ENCODE measurements around the gene USP48. TPM values are rescaled to one million over a fixed set of nuclear protein-coding genes. Genes with fewer than 3 reads are reported as not detected.

The USP48 gene
- total RNA-seq, 1 donor from 2014 or later, result 97.3 TPM

DNA sequence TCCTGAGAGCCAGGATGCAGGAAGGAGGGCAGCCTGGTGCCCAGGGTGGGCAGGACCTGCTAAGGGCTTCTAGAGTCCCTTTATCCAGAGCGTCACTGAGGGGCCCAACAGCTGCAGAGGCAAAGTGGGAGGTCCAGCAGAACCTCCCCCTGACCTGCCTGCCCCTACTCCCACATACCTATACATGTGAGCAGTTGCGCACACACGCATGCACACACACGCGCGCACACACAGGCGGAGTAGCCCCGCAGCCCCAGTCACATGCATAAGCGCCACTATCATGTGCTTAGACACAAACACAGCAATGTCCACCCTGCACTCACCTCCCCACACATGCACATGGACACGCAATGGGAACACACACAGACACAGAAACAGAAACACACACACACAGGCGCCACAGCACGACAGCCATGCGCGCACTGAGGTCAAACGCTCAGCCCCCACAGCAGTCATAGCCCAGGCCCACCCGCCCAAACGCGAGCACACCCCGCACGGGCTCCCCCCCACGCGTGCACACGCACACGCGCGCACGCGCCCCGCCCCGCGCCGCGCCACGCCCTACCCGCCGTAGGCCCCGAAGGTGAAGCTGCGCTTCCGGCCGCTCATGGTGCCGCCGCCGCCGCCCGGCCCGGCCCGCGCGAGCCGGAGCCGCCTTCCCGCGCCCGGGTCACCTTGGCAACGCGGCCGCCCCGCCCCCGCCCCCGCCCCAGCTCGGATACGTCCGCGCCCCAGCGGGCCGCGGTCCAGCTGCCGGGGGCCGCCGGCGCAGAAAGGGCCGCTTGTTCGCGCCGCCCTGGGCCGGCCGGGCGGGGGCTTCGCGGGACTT, 131.5 kb downstream of the USP48 start:
- H3K27ac Mint-ChIP-seq, result no peak overlapping the region
- peaks cover 22% of the 10 kb centered on the region for H3K27me3 Mint-ChIP-seq
- DNase-seq, result peak; percentile 35
- POLR2A ChIA-PET, result interaction anchor here (1.0 kb wide), 1 partner anchor 133 kb away, joined by 3 read pairs; no protein-coding TSS in a partner anchor
- CTCF ChIA-PET, result no interaction called here
- H3K36me3 Mint-ChIP-seq (ENCODE audit: low read depth), result no peaks in the 10 kb centered on the region
- TF ChIP-seq, protein P1, sequence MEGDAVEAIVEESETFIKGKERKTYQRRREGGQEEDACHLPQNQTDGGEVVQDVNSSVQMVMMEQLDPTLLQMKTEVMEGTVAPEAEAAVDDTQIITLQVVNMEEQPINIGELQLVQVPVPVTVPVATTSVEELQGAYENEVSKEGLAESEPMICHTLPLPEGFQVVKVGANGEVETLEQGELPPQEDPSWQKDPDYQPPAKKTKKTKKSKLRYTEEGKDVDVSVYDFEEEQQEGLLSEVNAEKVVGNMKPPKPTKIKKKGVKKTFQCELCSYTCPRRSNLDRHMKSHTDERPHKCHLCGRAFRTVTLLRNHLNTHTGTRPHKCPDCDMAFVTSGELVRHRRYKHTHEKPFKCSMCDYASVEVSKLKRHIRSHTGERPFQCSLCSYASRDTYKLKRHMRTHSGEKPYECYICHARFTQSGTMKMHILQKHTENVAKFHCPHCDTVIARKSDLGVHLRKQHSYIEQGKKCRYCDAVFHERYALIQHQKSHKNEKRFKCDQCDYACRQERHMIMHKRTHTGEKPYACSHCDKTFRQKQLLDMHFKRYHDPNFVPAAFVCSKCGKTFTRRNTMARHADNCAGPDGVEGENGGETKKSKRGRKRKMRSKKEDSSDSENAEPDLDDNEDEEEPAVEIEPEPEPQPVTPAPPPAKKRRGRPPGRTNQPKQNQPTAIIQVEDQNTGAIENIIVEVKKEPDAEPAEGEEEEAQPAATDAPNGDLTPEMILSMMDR (IDR thresholded peaks at IDR 0.05), result no peak
- no peaks in the 10 kb centered on the region for H3K9me3 Mint-ChIP-seq
- peak overlapping the region; percentile 84 for H3K4me3 Mint-ChIP-seq
- ATAC-seq (ENCODE audit: low read depth), result peak; percentile 79
- intact Hi-C loops (cut with micrococcal nuclease), result loop anchor here (10.0 kb wide), 1 partner anchor 397 kb away; no protein-coding TSS in a partner anchor
- H3K4me1 Mint-ChIP-seq, result peaks cover 19% of the 10 kb centered on the region

DNA sequence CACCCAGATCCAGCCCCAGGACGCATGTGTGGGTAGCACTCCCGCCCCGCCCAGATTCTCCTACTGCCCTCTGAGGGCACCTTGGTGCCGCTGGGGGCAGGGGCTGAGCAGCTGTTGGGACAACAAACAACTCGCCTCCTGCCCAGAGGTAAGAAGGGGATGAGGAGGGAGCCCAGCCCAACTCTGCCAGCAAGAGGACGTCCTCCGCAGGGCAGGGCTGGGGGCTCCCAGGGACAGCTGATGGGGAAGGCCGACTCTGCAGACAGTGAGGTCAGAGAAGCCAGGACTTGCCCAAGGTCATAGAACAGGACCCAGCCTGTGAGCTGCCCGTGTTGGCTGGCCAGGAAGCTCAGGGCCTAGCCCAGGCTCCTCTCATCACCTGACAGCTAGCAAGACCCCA, 132.5 kb downstream of the USP48 start:
- DNase-seq (no peak), ATAC-seq (ENCODE audit: low read depth) (no peak)
- no peaks in the 10 kb centered on the region for H3K36me3 Mint-ChIP-seq (ENCODE audit: low read depth)
- no peak overlapping the region for H3K27ac Mint-ChIP-seq
- intact Hi-C loops (cut with micrococcal nuclease), result loop anchor here (10.0 kb wide), 1 partner anchor 396 kb away; no protein-coding TSS in a partner anchor
- peaks cover 19% of the 10 kb centered on the region for H3K4me1 Mint-ChIP-seq
- CTCF ChIA-PET, result no interaction called here
- H3K9me3 Mint-ChIP-seq, result no peaks in the 10 kb centered on the region
- POLR2A ChIA-PET, result no interaction called here
- H3K4me3 Mint-ChIP-seq, result peak overlapping the region; percentile 15
- TF ChIP-seq, protein P1 (IDR thresholded peaks at IDR 0.05), result no peak
- H3K27me3 Mint-ChIP-seq, result peaks cover 28% of the 10 kb centered on the region

DNA sequence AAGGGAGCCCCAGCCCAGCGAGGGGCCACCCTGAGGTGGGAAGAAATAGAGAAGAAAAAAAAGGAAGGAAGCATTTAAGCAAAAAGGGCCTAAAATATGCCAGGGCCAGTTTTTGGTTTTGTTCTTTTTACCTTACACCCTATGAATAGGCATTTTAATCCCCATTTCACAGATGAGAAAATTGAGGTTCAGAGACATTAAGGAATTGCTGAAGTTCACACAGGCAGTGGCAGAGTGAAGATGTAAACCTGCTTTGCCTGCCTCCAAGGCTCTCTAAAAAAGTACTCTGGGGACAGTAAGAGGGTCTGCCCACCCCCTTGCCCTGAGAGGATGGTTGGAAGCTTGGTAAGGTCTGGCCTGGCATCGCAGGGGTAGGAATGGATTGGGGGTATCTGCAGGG, 133.6 kb downstream of the USP48 start:
- POLR2A ChIA-PET, result no interaction called here
- H3K9me3 Mint-ChIP-seq, result no peaks in the 10 kb centered on the region
- peaks cover 30% of the 10 kb centered on the region for H3K27me3 Mint-ChIP-seq
- H3K36me3 Mint-ChIP-seq (ENCODE audit: low read depth), result no peaks in the 10 kb centered on the region
- CTCF ChIA-PET, result no interaction called here
- no peak overlapping the region for H3K27ac Mint-ChIP-seq
- no peak for ATAC-seq (ENCODE audit: low read depth)
- TF ChIP-seq, protein P1 (IDR thresholded peaks at IDR 0.05), result no peak
- H3K4me1 Mint-ChIP-seq, result peaks cover 19% of the 10 kb centered on the region
- intact Hi-C loops (cut with micrococcal nuclease), result no loop called here
- DNase-seq, result no peak
- H3K4me3 Mint-ChIP-seq, result peak overlapping the region; percentile 46

DNA sequence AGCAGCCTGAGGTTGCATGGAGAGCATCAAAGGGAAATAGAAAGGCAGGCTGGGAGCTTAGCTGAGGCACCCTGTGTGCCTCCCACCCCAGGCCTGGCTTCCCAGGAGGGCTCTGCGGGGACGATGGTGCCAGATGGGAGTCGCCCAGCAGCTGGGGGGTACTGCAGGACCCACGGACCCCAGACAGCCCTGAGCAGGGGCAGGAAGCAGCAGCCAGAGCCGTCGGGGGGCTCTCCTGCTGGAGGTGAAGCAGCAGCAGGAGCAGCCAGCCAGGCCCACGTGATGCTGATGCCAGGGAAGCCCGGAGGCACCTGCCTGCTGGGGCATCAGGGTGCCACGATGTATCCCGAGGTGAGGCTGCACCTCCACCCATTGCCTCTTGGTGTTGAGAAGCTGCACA, 134.2 kb downstream of the USP48 start:
- H3K4me3 Mint-ChIP-seq, result no peak overlapping the region
- H3K27me3 Mint-ChIP-seq, result peaks cover 35% of the 10 kb centered on the region
- ATAC-seq (ENCODE audit: low read depth), result no peak
- no peak overlapping the region for H3K27ac Mint-ChIP-seq
- ChIA-PET POLR2A (no interaction called here), CTCF (no interaction called here)
- H3K4me1 Mint-ChIP-seq, result peaks cover 19% of the 10 kb centered on the region
- intact Hi-C loops (cut with micrococcal nuclease), result no loop called here
- TF ChIP-seq, protein P1 (IDR thresholded peaks at IDR 0.05), result no peak
- no peak for DNase-seq
- H3K9me3 Mint-ChIP-seq, result no peaks in the 10 kb centered on the region
- H3K36me3 Mint-ChIP-seq (ENCODE audit: low read depth), result no peaks in the 10 kb centered on the region

DNA sequence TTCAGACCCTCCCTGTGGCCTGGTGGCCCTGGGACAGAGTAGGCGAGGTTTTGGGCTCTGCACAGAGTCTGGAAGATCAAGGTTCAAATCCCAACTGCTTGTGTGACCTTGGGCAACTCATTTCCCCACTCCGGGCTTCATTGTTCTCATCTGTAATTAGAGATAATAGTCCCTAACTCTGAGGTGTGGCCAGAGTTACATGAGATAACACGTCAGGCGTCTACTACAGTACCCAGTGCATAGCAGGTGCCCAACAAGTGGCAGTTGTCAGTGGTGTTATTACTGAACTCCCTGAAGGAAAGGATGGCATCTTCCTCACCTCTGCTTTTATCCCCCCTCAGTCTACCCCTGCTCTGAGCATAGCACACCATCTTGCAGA, 134.6 kb downstream of the USP48 start:
- intact Hi-C loops (cut with micrococcal nuclease), result no loop called here
- no peak overlapping the region for H3K4me3 Mint-ChIP-seq
- H3K36me3 Mint-ChIP-seq (ENCODE audit: low read depth), result no peaks in the 10 kb centered on the region
- no peak overlapping the region for H3K27ac Mint-ChIP-seq
- DNase-seq (no peak), ATAC-seq (ENCODE audit: low read depth) (no peak)
- H3K9me3 Mint-ChIP-seq, result no peaks in the 10 kb centered on the region
- H3K27me3 Mint-ChIP-seq, result peaks cover 39% of the 10 kb centered on the region
- peaks cover 19% of the 10 kb centered on the region for H3K4me1 Mint-ChIP-seq
- POLR2A ChIA-PET, result no interaction called here
- CTCF ChIA-PET, result no interaction called here
- TF ChIP-seq, protein P1 (IDR thresholded peaks at IDR 0.05), result no peak
